Measurements from ENCODE around the gene SALL2.
A peak's percentile ranks its signal among the peaks of the same experiment; 100 is the strongest.

SALL2 gene

DNA sequence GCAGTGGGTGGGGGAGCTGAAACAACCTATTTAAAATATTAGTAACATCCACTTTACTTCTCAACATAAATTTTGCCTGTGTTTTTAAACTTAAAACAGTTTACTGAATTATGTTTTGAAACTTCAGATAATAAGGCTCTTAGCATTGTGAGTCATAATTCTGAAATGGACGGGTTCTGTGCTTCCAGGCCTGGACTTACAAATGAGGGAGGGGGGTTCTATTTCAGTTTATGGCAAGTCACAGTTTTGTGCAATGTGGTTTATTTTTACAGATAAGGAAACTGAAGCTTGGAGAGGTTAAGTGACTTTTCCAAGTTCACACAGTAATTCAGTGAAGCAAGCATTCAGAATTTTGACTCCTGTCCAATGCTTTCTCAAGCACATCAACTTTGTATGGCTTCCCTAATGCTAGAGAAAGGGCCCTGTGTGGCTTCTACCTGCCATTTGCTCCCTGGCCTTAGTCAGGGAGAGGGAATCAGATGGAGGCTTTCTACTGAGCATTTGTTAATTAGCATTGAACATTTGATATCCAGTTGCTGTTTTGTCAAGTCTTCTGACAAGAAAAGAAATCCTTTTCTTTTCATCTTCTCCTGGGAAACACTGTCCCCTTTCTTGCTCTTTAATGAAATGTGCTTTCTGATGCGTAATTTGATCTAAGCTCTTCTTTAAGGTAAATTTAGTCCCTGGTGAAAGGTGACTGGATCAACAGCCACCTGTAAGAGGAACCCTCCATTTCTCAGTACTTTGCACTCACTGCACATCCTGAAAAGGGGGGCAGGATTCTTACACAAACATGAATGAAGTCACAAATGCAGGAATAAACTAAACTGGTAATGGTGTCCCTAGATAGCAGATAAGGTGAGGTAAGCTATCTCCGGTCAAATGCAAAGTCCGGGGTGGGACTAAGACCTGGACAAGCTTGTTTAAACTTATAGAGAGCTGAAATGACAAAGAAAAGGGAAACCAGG, 2.5 kb upstream of the SALL2 start:
- no peak for DNase-seq (ENCODE audit: low read depth in 2 of 2)

DNA sequence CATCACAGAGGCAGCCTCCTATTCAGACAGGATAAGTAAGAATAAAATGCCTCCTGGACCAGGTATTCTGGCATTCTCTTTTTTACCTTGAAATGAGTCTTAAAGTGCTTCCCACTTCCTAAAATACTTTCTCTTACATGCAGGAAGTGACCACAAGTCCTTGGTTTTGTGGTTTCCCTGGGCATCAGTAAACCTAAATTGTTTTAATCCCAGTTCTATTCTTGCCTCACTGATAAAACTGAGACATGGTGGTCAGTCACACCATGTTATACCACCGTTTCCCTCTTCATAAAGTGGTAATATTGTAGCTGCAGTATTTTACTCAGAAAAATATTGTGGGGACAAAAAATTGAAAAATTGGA, 1.2 kb upstream of the SALL2 start:
- no peak for DNase-seq (ENCODE audit: low read depth in 2 of 2)

DNA sequence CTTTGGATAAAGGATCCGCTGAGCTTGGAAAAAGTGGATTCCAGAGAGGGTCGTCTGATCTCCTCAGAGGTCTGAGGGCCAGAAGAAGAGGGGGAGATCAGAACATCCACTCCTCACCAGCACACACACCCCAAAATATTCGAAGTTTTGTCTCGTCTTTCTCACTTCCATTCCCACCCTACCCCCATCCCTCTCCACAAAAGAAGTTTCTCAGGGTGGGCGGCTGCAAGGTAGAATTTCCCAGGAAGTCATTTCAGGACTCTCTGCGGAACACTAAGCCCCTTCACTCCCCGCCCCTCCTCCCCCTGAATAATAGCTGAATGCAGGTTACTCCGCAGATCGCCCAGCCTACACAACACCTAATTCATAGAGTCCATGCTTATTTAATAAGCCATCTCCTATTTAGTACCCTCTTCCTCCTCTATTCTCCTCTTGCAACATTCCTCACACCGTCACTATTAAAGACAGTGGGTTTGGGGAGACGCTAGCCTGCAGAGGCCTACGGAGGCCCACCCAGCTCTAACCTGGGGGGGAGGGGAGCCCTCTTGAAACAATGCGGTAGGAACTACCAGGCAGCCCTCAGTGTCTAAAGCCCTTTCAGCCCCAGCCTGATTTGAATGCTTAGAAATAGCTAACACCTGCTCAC, 649 bp upstream of the SALL2 start:
- DNase-seq (ENCODE audit: low read depth in 2 of 2): no peak

DNA sequence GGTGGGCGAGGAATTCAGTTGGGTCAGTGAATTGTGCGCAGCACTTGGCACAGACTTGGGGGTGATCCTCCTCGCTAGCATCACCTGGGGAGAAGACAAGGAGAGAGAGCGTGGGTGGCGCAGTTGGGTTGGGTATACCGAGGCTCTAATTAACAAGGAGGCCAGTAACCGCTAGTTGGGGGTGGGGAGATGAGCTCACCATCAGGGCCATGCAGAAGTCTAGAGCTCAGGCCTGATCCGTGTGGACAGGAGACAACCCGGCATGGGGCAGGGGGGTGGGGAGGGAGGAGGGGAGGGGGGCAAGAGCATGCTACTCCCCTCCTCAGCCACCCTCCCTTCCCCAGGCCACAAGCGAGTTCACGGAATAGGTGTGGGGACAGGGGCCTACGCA, 580 bp downstream of the SALL2 start:
- no peak for DNase-seq (ENCODE audit: low read depth in 2 of 2)

DNA sequence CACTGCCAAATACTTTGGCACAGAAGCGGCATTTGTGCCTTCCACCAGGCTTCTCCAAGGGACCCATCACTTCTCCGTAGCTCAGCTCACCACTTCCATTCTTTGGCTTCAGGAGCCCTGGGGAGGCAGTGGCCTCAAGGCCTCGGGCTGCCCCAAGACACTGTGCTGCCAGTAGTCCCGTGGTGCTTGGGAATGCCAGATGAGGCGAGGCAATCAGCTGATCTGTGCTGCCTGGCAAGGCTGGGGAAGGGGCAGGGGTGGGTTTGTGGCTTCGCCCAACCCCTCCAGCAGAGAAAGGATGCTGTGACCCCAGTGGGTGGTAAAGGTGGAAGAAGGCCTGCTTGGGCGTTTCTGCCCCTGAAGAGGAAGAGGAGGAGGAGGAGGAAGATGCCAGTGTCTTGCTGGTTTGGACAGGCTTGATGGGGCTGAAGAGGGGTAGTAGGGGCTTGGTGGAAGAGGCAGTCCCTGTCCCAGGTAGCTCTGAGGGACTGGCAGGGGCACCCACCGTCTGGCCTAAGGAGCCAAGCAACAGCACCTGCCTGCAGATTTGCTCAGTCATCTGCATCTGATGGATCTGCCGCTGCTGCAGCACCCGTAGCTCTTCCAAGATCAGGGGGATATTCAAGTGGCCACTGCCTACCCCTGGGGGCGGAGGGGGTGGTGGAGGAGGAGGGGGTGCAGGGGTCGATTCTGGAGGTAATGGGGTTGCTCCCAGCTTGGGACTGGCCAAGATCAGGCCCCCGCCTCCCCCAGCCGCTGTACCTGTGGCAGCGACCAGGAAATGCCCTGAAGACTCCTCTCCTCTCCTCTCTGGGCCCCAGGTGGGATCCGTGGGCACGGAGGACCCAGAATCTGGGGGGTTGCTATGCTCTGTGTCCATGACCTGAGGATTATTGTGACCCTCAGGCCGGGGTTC, 1.3 kb downstream of the SALL2 start:
- DNase-seq (ENCODE audit: low read depth in 2 of 2): no peak

DNA sequence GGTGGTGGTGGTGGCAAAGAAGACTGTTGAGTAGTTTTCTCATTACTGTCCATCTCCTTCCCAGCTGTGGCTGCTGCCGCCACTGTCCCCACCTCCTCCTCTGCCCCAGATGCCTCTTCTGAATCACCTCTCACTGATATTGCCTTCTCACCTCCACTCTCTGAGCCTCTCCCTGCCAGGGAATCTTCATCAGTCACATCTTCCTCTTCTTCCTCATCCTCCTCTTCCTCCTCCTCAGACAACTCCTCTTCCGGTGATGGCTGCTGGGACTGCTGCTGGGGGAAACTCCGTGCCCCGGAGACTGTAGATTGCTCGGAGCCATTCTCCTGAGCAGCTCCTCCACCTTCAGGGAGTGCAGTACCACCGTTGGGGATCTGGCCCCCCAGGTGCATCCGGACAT, 2.9 kb downstream of the SALL2 start:
- DNase-seq (ENCODE audit: low read depth in 2 of 2): no peak

DNA sequence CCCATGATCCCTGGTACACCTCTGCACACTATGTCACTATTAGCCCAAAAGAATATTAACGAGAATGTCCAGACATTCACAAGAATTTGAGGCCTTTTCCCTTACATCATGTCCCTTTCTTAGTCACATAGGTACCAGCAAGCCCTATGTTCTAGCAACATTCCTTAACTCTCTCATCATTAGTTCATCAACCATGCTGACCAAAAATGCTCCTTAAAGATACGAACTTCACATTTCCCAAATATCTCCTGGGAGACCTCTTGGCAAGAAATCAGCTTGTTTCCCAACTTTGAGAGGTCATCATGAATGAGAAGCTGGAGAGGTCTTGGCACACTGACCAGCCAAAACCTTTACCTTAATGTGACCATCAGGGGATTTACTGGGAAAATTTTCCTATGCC, 4.6 kb downstream of the SALL2 start:
- DNase-seq (ENCODE audit: low read depth in 2 of 2): no peak

DNA sequence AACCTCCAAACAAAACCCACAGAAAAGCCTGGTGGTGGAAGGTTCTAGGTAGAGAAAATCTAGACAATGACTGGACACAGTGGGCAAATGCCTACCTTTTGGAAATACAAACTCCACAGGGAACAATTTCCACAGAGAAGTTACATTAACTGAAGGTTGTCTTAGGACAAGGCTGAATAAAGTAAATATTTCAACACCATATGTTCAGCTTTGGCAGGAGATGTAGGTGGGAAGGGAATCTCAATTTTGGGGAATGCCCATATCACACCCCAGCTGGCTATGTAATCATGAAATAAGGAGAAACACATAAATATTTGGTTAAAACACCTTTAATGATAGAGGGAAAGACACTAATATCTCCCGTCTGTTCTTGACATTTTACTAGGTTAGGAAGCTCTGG, 5.4 kb downstream of the SALL2 start:
- DNase-seq (ENCODE audit: low read depth in 2 of 2): no peak

DNA sequence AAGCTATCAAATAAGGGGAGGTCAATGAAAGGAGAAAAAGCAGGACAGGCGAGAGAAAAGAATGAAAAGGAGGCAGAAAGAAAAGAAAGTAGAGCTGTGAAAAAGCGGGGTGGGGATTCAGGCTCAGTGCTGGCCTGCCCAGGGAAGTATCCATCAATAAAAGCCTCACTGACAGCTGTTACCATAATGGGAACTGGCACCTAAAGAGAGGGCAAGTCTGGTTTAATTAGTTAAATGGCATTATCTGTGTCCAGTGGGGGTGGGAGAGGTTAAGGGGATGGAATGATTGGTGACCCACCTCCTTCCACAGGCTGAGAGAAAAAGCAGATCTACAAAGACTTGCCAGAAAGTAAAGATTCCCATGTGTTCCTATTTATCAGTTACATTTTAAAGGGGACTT, 7.4 kb downstream of the SALL2 start:
- no peak for DNase-seq (ENCODE audit: low read depth in 2 of 2)

DNA sequence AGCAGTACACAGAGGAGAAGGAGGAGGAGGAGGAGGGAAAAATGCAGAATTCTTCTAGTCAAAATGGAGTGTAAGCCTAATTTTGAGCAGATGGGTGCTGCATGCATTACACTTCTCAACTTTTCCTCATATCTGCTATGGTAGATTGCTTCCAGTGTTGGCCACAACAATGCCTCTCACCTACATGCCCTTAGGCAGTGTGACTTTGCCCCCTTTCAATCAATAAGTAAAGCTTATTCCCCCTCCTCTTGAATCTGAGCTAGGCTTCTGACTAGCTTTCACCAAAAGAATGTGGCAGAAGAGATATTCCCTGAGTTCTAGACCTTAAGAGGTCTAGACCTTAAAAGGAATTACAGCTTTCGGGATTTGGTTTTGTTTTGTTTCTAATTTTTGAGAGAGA, 11.8 kb downstream of the SALL2 start:
- no peak for DNase-seq (ENCODE audit: low read depth in 2 of 2)

DNA sequence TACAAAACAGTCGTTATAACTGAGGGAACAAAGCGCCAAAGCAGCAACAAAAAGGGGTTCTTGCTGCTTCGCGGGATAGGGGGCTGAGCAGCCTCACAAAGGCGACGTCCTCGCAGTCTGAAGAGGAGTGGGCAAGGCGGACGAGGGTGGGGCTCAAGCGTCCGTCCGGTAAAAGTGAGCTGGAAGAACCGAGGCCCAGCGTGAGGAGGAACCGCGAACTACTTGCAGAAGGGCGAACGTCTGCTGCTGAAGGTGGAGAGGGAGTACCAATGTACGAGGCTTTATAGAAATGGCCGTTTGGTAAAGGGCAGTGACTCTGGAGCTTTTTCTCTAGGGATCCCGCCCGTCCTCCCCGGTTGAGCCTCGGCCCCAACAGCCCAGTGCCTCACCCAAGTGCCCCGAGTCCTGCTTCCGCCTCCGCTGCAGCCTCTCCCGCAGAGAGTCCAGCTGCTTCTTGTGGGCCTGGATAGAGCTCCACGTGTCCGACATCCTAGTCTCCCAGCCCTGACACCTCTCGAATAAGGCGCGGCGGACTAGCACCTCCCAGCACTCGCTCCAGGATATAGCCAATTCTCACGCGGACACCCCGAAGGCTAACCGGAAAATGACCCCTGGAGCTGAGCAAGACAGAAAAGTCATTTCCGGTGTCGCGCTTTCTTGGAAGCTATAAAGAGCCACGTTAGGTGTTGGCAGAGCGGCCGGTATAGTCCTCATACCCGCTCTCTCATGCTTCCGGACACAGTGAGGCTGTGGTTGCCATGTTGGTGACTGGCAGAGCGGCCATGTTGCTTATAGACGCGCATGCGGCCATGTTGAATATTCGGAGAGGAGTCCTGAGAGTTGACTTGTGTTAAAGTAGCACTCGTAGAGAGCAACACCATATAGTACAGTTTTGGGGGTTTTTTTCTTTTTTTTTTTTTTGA, 15.2 kb downstream of the SALL2 start, which contains the start of gene METTL3:
TSS of gene METTL3 (minus strand) at position 606 of the 923 bp plus-strand sequence. CDS start at position 489, 117 bp downstream.
- peak; percentile 88 to 89 for DNase-seq (ENCODE audit: low read depth in 2 of 2)

DNA sequence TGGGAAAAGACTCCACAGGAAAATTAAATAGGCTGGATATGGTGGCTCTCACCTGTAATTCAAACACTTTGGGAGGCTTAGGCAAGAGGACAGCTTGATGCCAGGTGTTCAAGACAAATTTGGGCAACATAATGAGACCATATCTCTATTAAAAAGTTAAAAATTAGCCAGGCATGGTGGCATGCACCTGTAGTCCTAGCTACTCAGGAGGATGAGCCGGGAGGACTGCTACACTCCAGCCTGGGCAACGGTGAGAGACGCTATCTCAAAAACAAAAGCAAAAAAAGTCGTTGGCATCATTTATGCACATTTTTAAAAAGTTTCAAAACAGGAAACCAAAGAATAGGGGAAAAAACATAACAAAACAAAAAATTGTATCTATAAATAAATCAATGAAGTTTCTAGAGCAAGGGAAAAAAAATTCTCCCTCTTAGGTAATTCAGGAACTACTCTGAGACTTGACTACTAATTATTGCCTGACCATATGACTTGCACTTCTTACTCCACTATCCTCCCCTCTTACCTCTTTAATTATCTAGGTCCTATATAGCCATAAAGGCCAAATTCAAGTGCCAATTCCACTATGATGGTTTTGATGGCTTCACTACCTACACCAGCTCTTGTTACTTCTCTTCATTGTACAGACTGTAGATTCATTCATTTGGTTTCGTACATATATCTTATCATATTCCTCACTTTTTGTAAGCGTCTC, 16.6 kb downstream of the SALL2 start:
- no peak for DNase-seq (ENCODE audit: low read depth in 2 of 2)

DNA sequence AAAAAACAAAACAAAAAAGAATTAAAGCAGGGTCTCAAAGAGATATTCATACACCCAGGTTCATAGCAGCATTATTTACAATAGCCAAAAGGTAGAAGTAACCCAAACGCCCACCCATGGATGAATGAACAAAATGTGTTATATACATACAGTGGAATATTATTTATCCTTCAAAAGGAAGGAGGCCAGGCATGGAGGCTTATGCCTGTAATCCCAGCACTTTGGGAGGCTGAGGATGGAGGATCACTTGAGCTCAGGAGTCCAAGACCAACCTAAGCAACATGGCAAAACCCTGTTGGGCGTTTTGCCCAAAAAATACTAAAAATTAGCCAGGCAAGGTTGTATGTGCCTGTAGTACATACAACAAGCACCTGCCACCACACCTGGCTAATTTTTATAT, 19.6 kb downstream of the SALL2 start:
- no peak for DNase-seq (ENCODE audit: low read depth in 2 of 2)

DNA sequence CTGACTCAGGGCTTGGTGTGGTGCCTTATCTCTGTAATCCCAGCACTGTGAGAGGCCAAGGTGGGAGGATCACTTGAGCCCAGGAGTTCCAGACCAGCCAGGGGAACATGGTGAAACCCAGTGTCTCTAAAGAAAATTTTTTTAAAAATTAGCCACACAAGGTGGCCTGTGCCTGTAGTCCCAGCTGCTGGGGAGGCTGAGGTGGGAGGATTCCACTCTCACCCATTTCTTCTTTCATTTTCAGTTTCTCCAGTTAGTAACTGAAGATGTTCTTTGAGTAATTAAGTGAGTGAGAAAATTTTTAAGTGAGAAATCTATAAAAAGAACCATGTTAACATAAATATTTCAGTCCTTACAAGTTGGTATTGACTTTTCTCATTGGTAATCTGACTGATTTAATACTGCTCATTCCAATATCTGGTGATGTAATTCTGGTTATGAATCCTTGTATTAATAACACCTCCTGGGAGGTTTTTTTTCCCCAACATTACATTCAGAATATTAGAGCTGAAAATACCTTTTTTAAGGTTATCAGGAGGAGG, 21.1 kb downstream of the SALL2 start:
- DNase-seq (ENCODE audit: low read depth in 2 of 2): no peak

DNA sequence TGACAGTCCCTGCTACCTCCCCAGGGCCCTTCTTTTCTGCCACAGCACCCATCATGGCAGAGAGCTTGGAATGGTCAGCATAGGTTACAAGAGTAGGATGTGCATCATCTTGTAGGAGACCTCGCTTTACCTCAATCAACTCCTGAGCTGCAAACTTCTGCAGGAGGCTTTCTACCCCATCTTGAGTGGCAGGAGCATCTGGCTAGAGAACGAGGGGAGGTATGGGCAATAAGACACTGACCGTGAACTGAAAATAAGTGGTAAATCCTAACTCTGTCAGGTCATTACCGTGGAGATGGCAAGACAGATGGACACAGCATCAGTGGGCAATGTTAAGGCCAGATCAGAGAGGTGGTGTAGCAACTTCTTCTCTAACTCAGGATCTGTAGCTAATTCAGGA, 22.8 kb downstream of the SALL2 start:
- DNase-seq (ENCODE audit: low read depth in 2 of 2): no peak

DNA sequence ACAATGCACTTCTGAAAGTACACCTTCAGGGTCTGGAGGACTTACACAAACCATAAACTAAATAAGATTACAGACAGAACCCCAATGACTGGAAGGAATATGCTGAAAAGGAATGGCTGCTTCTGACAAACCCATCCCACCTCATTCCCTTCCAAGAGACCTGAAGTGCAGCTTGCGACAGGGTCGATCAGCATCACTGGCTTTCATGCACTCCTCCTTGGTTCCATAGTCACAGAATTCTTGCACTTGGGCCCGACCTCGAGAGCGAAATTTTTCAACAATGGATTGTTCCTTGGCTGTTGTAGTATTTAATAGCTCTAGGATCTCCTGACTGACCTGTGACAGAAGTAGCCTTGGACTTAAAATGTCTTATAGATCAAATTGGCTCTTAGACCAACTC, 24.6 kb downstream of the SALL2 start:
- no peak for DNase-seq (ENCODE audit: low read depth in 2 of 2)

DNA sequence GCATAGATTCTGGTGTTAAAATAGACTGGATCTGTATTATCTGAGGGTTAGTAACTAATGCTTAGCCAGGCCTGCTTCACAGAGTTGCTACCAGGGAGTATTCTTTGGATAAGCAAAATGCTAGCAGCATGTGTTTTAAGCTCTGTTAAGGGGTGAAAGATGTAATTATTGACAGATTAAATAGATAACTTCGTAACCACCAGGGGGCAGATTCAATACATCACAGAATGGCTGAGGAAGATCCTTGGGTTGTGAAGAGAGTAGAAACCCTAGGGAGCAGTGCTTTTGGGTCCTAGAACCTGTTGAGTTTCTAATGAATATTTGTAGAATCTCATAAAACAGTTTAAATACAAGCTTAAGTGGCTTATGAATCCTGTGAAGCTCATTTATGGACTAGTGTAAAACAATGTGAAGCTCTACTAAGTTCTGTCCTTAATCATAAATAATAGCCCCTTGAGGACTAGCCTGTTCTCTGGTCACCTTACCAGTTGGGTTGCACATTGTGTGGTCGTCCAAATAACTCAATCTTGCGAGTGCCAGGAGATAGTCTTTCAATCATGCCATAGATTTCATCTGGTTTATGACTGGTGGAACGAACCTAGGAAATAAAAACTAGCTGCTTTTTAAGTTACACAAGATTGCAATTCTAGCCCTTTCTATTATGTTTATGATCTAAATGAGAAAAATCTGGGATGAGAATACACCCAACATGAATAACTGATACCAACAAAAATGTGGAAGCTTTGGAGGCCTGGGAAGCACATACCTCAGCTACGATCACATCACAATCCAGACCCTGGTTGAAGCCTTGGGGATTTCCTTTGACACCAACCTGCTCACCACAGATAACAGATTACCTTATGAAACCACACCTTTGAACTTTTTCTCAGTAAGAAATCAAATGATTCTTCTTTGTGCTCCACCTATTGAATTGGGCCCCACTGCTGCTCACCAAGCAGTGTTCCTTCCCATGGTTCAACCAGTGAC, 27.3 kb downstream of the SALL2 start:
- DNase-seq (ENCODE audit: low read depth in 2 of 2): no peak

DNA sequence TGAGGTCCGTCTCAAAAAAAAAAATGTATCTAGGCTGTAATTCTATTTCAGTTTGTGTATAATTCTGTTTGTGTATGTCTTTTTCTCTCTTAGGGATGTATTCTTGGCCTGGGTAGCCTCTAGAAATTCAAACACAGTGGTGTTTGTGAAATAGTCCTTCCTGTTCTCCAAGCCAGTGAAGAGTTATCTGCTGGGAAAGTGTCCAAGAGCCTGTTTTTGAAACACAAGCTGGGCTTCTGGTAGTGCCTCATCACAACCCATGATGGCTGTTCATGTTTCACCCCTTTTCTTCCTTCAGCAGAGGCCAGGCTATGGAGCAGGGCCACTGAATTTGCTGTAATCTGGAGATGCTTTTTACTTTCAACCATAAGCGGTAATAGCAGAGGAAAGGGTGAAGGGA, 29.7 kb downstream of the SALL2 start:
- DNase-seq (ENCODE audit: low read depth in 2 of 2): no peak

Measured in stimulated activated CD4-positive, alpha-beta T cell treated with anti-CD3 and anti-CD28 coated beads, Interleukin-15, amount 100 ng/mL, for 48 hours (primary cell).